A549 (cell line): ENCODE results near the gene PBX4.

Experiments used
- CBX2 ChIP-seq: fragments of 200-600 bp; sonication (generic); IDR thresholded peaks from 2 replicates; pipeline ENCODE4 v1.6.1; 2016; ENCODE audit warnings: low read depth, mild to moderate bottlenecking, borderline replicate concordance
- CEBPB ChIP-seq, 2 experiments: fragments of >200 bp in 1 of 2; sonication (Bioruptor Twin) in 1 of 2; formaldehyde crosslinking in 1 of 2; IDR thresholded peaks; 2 replicates each; pipeline ENCODE4 v1.6.1; 2012 to 2016
- ELK1 ChIP-seq: fragments of 150-350 bp; IDR thresholded peaks from 2 replicates; pipeline ENCODE4 v1.6.1; 2014; ENCODE audit warnings: low read depth, mild to moderate bottlenecking, low read length
- HDAC2 ChIP-seq: fragments of 200-600 bp; sonication (generic); IDR thresholded peaks from 2 replicates; pipeline ENCODE4 v1.6.1; 2016
- HOXA7 ChIP-seq: fragments of 250-450 bp; sonication (Bioruptor Pico); IDR thresholded peaks from 2 replicates; pipeline ENCODE4 v1.5.0; 2020; ENCODE audit warnings: mild to moderate bottlenecking, moderate library complexity
- MAFK ChIP-seq: fragments of 450-650 bp; IDR thresholded peaks from 2 replicates; pipeline ENCODE4 v1.6.1; 2014; ENCODE audit not compliant: partially characterized antibody
- RAD21 ChIP-seq, 2 experiments: fragments of >200 bp in 1 of 2; sonication (Bioruptor Twin) in 1 of 2; formaldehyde crosslinking in 1 of 2; IDR thresholded peaks in 1 of 2; conservative IDR thresholded peaks in 1 of 2; 2 replicates in 1 of 2; 3 replicates in 1 of 2; pipeline ENCODE4 v1.6.1; 2012 to 2018; ENCODE audit warnings: inconsistent platforms in 1 of 2
- RFX5 ChIP-seq: fragments of 450-650 bp; IDR thresholded peaks from 2 replicates; pipeline ENCODE4 v1.7.1; 2014; ENCODE audit warnings: antibody characterized with exemption, mild to moderate bottlenecking, moderate library complexity
- RNF2 ChIP-seq: fragments of 200-600 bp; sonication (generic); IDR thresholded peaks from 2 replicates; pipeline ENCODE4 v1.6.1; 2016; ENCODE audit warnings: low read depth, mild to moderate bottlenecking, antibody characterized with exemption, moderate library complexity, borderline replicate concordance
- TF ChIP-seq, protein P1 (sequence below): fragments of >200 bp; sonication (Bioruptor Twin); formaldehyde crosslinking; IDR thresholded peaks from 3 replicates; pipeline ENCODE4 v1.5.1; 2016

DNA sequence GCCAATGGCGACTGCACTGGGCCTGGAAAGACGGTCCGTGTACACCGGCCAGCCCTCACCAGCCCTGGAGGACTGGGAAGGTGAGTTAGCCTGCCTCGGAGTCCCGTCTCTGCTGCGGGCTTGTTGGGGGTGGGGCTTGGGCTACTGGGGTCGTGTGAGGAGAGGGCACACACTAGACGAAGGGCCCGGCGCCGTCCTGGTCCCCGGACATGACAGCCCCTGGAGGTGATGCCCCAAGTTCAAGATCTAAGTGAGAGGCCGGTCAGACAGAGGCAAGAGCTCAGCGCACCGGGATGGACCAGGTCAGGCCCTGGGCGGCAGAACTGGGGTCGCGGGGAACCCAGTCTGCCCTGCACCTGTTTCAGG, 78.8 kb downstream of the PBX4 start:
- TF ChIP-seq, protein P1, sequence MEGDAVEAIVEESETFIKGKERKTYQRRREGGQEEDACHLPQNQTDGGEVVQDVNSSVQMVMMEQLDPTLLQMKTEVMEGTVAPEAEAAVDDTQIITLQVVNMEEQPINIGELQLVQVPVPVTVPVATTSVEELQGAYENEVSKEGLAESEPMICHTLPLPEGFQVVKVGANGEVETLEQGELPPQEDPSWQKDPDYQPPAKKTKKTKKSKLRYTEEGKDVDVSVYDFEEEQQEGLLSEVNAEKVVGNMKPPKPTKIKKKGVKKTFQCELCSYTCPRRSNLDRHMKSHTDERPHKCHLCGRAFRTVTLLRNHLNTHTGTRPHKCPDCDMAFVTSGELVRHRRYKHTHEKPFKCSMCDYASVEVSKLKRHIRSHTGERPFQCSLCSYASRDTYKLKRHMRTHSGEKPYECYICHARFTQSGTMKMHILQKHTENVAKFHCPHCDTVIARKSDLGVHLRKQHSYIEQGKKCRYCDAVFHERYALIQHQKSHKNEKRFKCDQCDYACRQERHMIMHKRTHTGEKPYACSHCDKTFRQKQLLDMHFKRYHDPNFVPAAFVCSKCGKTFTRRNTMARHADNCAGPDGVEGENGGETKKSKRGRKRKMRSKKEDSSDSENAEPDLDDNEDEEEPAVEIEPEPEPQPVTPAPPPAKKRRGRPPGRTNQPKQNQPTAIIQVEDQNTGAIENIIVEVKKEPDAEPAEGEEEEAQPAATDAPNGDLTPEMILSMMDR, result no peak
- no peak for TF ChIP-seq HOXA7 (CRISPR knock-in tag)
- TF ChIP-seq RAD21 (conservative IDR thresholded peaks at IDR 0.05 in 1 of 2, IDR thresholded peaks at IDR 0.05 in 1 of 2), result no peak
- no peak for TF ChIP-seq CEBPB (IDR thresholded peaks at IDR 0.05)
- TF ChIP-seq MAFK, result no peak
- TF ChIP-seq HDAC2, result no peak
- TF ChIP-seq RNF2, result no peak
- TF ChIP-seq ELK1, result no peak
- TF ChIP-seq CBX2, result no peak
- TF ChIP-seq RFX5, result no peak
